HG03442 (cell line): ENCODE results near the gene PROZ.
"Not testable (repeated sequence)": the region's sequence is repeated elsewhere in the genome, so short reads cannot be mapped to it uniquely, and the experiment has no call there.

Experiments
- ATAC-seq: cut with Tn5 transposase; IDR thresholded peaks from one replicate; pipeline ENCODE4 v1.9.1; 2021; ENCODE audit warnings: mild to moderate bottlenecking, moderate library complexity; ENCODE audit not compliant: unreplicated experiment

Gene PROZ

DNA sequence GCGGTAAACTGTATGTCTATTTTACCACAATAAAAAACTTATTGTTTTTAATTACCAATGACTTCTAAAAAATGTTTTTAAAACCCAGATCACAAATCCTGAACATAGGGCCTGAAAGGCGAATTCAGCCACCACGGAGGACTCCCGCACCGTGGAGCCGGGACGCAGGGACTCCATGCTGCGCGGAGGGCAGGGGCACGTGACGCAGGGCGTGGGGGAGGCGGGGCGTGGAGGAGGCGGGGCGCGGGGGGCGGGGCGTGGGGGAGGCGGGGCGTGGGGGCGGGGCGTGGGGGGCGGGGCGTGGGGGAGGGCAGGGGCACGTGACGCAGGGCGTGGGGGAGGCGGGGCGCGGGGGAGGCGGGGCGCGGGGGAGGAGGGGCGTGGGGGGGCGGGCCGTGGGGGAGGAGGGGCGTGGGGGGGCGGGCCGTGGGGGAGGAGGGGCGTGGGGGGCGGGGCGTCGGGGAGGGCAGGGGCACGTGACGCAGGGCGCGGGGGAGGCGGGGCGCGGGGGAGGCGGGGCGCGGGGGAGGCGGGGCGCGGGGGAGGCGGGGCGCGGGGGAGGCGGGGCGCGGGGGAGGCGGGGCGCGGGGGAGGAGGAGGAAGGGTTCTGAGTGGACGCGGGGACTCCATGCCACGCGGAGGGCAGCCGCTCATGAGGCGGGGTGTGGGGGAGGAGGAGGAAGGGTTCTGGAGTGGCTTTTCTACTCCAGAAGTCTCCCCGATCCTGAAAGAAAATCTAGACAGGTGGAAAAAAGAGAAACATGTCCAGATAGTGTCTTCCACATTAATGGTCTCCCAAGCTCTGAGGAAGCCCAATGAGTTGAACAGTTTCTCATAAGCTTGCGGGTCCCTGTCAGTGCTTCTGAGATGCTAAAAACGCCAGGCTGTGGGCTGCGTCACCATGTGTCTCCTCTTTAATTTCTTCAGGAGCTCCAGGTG is 4.4 kb upstream of the PROZ start:
- peak; percentile 59 for ATAC-seq

DNA sequence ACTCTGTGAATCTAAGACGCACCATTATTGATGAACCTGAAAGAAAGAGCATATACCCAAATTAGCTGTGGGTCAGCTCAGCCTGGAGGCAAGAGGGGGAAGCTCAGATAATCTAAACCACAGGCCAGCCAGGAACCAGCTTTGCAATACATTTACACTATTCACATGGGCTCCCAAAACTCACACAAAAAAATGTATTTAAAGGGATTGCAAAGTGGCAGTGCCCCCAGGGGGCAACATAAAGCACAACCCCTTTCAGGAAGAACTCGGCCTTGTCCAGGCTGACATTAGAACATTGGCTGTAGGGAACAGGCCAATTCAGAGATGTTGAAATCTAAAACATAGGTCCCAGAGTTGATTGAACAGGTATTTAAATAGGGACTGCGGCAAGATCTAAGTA is 3.2 kb upstream of the PROZ start:
- ATAC-seq = no peak

DNA sequence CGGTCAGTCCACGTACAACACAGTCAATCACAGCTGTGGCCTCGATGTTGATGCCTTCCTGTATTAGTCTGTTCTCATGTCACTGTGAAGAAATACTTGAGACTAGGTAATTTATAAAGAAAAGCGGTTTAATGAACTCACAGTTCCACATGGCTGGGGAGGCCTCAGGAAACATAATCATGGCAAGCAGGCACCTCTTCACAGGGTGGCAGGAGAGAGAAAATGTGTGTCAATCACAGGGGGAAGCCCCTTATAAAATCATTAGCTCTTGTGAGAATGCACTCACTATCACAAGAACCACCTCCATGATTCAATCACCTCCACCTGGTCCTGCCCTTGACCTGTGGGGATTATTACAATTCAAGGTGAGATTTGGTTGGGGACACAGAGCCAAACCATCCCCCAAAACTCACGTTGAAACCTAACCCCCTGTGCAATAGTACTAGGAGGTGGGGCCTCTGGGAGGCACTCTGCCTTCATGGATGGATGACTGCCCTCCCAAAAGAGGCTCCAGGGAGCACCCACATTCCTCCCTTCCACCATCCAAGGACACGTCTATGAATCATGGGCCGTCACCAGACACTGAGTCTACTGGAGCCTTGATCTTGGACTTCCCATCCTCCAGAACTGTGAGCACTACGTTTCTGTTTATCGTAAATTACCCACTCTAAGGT is 2.3 kb upstream of the PROZ start:
- ATAC-seq = no peak

DNA sequence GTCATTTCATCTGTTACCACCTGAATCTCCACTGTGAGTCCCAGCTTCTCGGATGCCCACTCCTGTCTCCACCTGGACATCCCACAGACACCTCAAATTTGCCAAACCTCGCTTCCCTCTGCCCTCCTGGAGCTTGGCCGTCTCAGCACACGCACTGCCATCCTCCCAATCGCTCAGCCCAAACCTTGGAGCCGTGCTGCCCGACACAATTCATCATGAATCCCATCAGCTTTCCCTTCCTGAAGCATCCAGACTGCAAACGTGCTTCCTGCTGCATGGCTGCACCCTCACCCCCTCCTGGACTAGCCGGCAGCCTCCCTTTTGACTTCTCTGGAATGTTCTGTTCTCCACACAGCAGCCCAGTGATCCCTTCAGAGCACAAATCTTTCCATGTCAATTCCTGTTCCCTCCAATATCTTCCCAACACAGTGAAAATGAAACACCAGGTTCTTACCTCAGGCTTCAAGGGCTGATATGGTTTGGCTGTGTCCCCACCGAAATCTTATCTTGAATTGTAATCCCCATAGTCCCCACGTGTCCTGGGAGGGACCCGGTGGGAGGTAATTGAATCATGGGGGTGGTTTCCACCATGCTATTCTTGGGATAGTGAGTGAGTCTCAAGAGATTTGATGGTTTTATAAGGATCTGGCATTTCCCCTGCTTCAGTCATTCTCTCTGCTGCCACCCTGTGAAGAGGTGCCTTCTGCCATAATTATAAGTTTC is 1.1 kb upstream of the PROZ start:
- no peak for ATAC-seq

DNA sequence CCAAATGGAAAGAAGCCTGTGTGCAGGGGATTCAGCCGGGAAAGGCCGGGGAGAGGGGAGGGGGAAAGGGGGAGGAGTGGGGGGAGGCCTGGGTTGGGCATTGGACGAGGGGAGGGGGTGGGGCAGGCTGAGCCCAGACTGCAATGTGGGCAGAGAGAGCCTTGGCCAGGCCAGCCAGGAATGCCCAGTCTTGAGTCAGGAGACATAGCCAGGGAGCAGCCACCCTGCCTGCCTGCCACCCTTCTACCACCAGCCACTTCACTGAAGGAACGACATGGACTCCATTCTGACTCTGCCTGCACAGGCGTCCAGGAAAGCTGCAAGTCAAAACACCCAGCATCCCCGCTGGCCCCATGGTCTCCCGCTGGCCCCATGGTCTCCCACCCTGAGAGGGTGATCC is 498 bp downstream of the PROZ start:
- ATAC-seq = no peak

DNA sequence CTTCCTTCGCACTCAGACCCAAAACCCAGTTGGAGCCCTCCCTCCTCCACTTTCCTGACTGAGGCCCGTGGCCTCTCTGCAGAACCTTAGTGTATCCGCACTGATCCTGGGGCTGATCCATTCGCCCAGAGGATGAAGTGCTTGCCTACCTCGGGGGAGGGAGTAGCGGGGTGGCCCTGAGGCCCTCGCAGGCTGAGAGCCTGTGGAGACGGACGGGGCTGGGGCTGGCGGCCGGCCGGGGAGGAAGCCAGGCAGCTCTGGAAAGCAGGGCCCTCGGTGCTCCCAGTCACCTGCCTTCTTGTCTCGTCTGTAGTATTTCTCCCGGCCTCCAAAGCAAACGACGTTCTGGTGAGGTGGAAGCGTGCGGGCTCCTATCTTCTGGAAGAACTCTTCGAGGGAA is 1.3 kb downstream of the PROZ start:
- ATAC-seq = no peak

DNA sequence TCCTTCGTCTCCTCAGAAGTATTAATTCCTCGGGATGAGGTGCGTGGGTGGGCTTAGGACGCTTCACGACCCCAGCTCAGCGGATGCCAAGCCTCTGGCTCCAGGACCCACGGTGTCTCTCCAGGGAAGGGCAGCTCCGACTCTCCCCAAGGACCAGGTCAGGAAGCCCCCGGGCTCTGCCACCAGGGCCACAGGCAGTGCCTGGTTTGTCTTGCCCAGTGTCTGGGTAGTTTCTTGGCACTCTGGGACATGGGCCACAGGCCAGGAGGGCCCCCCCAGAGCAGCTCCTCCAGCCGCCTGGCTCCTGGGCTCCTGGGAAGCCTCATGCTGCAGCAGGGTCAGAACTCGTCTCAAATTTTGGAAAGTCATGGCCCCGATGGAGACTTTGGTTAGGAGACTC is 2.5 kb downstream of the PROZ start:
- ATAC-seq = no peak

DNA sequence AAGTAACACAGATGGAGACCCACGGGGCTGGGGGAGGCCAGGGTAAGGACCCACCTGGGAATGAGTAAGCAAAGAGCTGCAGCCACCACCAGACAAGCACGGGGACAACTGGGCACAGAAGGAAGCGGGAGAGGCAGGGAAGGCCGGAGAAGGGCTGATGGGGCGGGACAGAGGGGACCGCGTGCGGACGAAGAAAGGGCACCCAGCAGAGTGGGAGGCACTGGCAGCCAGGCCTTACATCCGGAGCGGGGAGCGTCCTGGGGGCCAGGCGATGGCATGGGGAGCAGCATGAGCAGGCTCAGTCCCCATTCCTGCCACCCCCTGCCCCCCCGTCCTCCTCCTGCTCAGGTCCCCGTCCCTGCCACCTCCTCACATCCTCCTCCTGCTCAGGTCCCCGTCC is 3.0 kb downstream of the PROZ start:
- no peak for ATAC-seq

DNA sequence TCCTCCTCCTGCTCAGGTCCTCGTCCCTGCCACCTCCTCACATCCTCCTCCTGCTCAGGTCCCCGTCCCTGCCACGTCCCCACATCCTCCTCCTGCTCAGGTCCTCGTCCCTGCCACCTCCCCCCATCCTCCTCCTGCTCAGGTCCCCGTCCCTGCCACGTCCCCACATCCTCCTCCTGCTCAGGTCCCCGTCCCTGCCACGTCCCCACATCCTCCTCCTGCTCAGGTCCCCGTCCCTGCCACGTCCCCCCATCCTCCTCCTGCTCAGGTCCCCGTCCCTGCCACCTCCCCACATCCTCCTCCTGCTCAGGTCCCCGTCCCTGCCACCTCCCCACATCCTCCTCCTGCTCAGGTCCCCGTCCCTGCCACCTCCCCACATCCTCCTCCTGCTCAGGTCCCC is 3.5 kb downstream of the PROZ start:
- not testable (repeated sequence) for ATAC-seq

DNA sequence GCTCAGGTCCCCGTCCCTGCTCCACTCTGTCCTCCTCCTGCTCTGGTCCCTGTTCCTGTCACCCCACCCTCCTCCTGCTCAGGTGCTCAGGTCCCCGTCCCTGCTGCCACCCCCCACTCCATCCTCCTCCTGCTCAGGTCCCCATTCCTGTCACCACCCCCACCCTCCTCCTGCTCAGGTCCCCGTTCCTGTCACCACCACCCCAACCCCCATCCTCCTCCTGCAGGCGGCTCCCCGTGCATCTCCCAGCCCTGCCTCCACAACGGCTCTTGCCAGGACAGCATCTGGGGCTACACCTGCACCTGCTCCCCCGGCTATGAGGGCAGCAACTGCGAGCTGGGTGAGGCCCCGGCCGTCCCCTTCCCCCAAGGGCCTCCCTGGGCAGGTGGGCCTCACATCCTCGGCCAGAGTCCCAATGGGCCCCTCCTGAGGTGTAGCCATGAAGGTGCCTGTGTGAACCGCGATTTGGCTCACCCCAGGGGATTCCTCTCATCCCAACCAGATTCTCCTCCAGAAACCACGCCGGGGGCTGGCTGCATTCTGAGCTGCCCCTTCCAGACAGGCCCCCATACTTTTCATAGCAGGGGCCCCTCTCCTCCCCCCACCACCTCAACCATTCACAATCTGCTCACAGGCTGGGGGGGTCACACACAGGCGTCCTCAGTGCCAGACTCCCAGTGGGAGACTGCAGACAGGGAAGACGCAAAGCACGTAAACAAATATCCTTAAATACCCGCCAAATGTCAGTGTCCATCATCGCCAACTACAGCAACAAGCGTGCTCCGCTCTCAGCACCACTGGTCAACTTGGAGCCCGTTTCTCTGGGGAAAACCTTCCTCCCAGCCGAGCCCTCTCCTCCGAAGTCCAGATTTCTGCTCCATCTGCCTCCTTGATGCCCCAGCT is 4.6 kb downstream of the PROZ start:
- no peak for ATAC-seq

DNA sequence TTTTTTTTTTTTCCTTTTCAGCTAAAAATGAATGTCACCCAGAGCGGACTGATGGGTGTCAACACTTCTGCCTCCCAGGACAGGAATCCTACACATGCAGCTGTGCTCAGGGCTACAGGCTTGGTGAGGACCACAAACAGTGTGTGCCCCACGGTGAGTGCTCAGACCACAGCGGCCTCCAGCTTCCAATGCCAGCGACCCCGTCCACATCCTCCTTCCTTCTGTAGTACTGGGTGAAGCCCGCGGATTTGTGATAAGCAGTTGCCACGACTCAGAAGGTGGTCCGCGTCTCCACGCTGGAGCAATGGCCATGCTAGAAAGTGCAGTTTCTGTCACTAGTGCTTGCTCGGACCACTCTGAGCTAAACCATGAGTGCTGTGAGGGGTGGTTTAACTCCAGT is 6.0 kb downstream of the PROZ start:
- ATAC-seq = no peak

DNA sequence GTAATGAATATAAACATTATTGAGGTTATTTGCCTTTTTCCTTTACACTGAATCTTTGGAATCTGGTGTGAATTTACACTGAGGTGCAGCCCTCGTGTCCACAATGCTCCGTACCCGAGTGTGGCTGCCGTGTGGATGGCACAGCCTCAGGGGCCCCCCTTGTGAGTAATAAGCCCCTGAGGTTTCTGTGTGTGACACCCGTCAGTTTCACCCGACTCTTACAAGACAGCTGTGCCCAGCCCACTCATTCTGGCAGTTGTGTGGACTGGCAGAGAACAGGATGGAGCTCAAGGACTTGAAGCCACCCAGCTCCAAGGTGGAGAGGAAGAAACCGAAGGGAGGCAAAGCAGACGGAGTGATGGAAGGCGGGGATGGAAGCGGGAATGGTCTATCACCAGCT is 7.8 kb downstream of the PROZ start:
- no peak for ATAC-seq

DNA sequence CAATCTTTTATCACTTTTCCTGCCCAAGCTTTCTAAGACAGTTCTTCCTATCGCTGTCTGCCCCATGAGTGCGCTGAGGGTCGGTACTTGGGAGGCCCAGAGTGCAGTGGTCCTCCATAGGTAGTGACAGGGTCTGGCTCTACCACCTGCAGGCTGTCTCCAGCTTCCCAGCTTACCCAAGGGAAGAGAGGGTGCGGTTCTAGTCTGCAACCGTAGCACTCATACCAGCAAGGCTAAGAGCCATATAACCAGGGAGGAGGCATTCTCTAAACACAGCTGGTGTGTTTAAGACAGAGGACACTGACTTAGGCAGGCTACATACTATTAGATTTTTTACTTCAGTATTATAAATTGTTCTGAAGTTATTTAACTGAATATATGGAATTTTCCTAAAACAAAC is 8.2 kb downstream of the PROZ start:
- ATAC-seq = no peak

DNA sequence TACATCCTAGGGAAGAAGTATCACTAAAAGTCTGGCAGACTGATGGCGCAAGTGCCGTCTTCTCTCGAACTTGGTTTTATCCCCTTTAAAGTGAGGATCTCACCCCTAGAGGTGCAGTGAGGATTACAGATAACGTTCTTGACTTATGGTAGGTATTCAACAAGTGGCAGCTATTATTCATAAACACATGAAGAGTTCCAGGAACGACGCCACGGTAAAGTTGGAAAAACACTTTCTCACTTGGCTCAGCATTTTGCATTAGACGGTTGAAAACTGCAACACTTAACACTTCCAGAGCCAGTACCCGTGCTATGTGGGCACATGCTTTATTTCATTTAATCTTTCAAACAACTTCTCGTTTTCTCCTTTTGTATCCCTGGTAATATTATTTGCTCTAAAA is 8.7 kb downstream of the PROZ start:
- ATAC-seq = no peak

DNA sequence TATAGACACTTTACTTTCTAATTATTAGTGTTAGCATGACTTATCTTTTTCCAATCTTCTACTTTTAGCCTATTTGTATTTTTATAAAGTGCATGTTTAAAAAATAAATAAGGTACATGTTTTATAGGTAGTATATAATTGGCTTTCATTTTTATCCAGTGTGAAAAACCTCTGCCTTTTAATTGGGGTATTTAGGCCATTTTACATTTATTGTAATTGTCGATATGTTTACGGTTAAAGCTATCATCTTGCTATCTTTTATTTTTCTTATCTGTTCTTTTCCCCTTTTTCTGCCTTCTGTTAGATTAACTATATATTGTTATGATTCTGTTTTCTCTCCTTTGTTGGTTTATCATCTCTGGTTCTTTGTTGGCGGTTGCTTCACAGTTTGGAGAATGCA is 9.1 kb downstream of the PROZ start:
- ATAC-seq = no peak

DNA sequence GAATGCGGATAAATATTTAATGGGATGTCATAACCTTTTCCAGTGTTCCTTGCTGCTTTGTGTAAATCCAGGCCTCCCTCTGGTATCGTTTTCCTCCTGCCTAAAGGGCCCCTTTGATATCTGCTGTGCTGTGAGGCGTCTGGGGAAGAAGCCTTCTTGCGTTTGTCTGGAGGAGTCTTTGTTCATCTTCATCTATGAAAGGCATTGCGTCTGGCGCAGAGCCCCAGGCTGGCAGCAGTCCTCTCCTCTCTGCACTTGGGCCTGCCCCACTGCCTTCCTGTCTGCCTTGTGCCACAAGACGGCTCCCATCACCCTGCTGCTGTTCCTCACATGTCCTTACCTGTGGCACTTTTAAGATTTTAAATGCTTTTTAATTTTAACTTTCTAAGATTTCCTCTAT is 9.8 kb downstream of the PROZ start:
- ATAC-seq = no peak

DNA sequence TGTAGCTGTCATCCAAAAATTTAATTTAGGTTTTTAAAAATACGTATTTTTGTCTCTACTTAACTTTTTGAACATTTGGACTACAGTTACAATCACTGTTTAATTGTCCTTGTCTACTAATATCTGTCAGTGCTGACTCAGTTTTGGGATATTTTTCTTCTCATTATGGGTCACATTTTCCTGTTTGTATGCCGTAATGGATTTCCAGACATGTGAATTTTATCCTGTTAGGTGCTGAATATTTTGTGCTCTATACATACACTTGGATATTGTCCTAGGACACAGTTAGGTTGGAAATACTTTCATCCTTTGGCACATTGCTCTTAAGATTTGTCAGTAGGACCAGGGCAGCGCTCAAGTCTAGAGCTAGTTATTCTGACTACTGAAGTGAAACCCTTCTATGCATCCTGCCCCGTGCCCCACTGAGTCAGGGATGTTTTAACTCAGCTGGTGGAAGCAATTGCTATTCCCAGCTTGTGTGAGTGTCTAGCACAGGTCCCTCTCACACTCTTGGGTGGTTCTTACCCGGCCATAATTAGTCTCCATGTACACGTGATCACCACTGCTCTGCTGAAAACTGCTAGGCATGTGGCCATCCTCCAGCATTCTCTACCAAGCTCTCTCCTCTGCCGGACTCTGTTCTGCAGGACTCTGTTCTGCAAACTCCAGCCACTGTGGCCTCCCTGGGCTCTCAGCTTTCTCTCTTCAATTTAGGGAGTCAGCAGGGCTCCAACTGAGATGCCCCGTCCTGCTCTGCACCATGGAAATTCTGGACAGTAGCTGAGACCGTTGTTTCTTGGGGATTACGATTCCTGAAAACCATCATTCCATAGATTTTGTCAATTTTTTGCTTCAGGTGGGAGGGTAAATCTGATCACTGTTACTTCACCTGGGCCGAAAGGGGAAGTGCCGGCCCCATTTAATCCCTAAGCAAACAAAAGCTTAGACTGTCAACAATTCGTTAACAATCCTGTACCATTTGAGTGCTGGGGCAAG is 11.1 kb downstream of the PROZ start:
- ATAC-seq = no peak

DNA sequence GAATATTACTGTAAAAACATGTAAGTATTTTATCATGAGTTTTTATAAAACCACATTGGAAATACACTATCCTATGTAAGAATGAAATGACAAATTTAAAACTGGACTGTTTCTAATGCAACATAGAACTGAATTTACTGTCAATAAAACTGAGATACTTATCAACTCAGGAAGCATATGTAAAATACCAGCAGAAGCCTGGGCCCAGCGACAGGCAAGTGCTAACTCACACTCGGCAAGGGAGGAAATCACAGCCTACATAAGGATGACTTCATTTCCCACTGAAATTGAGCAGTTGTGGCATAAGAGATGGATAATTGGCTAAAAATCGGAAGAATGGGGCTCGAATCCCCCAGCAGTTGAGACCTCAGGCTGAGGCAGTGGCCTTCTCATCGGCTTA is 12.1 kb downstream of the PROZ start:
- ATAC-seq = no peak

DNA sequence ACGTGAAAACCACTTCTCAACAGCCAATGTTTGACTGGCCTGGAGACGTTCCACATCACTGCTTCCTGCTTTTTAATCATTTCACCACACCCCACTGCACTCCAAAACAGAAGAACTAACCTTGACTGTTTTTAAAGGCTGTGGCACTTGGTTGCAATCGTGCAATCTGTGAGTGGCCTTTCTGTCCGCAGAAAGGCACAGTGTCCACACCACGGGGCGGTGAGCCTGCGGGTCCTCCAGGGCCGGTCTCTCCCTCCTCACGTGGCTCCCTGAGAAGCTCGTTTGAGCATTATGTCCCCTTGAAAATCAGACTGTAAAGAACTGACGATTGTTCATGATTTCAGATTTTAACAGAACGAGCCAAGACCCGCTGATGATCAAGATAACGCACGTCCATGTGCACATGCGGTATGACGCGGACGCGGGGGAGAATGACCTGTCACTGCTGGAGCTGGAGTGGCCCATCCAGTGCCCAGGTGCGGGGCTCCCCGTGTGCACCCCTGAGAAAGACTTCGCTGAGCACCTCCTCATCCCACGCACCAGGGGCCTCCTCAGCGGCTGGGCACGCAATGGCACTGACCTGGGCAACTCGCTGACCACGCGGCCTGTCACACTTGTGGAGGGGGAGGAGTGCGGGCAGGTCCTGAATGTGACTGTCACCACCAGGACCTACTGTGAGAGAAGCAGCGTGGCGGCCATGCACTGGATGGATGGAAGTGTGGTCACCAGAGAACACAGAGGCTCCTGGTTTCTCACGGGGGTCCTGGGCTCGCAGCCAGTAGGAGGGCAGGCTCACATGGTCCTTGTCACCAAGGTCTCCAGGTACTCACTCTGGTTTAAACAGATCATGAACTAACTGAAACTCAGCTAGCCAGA is 13.0 kb downstream of the PROZ start:
- no peak for ATAC-seq
